MM.1S (cell line): ENCODE data around the gene PPP6R1.
"Not testable (repeated sequence)": the region's sequence is repeated elsewhere in the genome, so short reads cannot be mapped to it uniquely, and the experiment has no call there.

Experiments used
- DNase-seq: peaks from one replicate; pipeline ENCODE4 v3.0.0-alpha.2; 2015
- H2AFZ ChIP-seq: fragments of 300-600 bp; sonication (generic); 2 replicates; pipeline ENCODE4 v1.6.0; 2016; ENCODE audit warnings: antibody characterized with exemption, low read length
- H3F3A ChIP-seq: fragments of 300-600 bp; sonication (generic); 2 replicates; pipeline ENCODE4 v1.6.1; 2016; ENCODE audit warnings: mild to moderate bottlenecking, antibody characterized with exemption, low read length, moderate library complexity, mixed read lengths; ENCODE audit not compliant: insufficient read depth
- H3K27ac ChIP-seq: fragments of 300-600 bp; sonication (generic); 2 replicates; pipeline ENCODE4 v1.5.1; 2016; ENCODE audit warnings: mild to moderate bottlenecking, low read length
- H3K27me3 ChIP-seq: fragments of 300-600 bp; sonication (generic); replicated peaks from 2 replicates; pipeline ENCODE4 v1.6.0; 2016; ENCODE audit warnings: low read length; ENCODE audit not compliant: insufficient read depth
- H3K36me3 ChIP-seq: fragments of 300-600 bp; sonication (generic); replicated peaks from 2 replicates; pipeline ENCODE4 v1.6.1; 2016; ENCODE audit warnings: mild to moderate bottlenecking, low read length, mixed read lengths; ENCODE audit not compliant: insufficient read depth
- H3K4me1 ChIP-seq: fragments of 300-600 bp; sonication (generic); 2 replicates; pipeline ENCODE4 v1.6.1; 2016; ENCODE audit warnings: low read length, mixed read lengths
- H3K4me2 ChIP-seq: fragments of 300-600 bp; sonication (generic); 2 replicates; pipeline ENCODE4 v1.6.0; 2016; ENCODE audit warnings: low read depth, low read length
- H3K4me3 ChIP-seq: fragments of 300-600 bp; sonication (generic); 2 replicates; pipeline ENCODE4 v1.5.1; 2016; ENCODE audit warnings: low read length, mixed read lengths
- H3K79me2 ChIP-seq: fragments of 300-600 bp; sonication (generic); 2 replicates; pipeline ENCODE4 v1.6.1; 2016; ENCODE audit warnings: mixed run types, low read length, mixed read lengths
- H3K9ac ChIP-seq: fragments of 300-600 bp; sonication (generic); 2 replicates; pipeline ENCODE4 v1.6.1; 2016; ENCODE audit warnings: low read length, mixed read lengths
- H3K9me2 ChIP-seq: fragments of 300-600 bp; sonication (generic); replicated peaks from 2 replicates; pipeline ENCODE4 v1.6.1; 2016; ENCODE audit warnings: mild to moderate bottlenecking, low read length, mixed read lengths; ENCODE audit not compliant: insufficient read depth
- H3K9me3 ChIP-seq: fragments of 300-600 bp; sonication (generic); replicated peaks from 2 replicates; pipeline ENCODE4 v1.6.1; 2016; ENCODE audit warnings: mild to moderate bottlenecking, low read length, mixed read lengths; ENCODE audit not compliant: insufficient read depth
- H4K20me1 ChIP-seq: fragments of 300-600 bp; sonication (generic); 2 replicates; pipeline ENCODE4 v1.6.1; 2016; ENCODE audit warnings: mild to moderate bottlenecking, low read length, moderate library complexity, mixed read lengths; ENCODE audit not compliant: insufficient read depth
- CTCF ChIP-seq: fragments of 300-600 bp; sonication (generic); IDR thresholded peaks from 2 replicates; pipeline ENCODE4 v1.5.1; 2016; ENCODE audit warnings: antibody characterized with exemption, low read length, mixed read lengths
- EZH2 ChIP-seq: fragments of 300-600 bp; sonication (generic); optimal IDR thresholded peaks from 2 replicates; pipeline ENCODE3; 2017; ENCODE audit warnings: low read depth, mild to moderate bottlenecking, antibody characterized with exemption, low read length, mixed read lengths
- EZH2phosphoT487 ChIP-seq: fragments of 300-600 bp; sonication (generic); IDR thresholded peaks from 2 replicates; pipeline ENCODE4 v1.6.1; 2018; ENCODE audit warnings: antibody characterized with exemption, low read length

Gene PPP6R1

DNA sequence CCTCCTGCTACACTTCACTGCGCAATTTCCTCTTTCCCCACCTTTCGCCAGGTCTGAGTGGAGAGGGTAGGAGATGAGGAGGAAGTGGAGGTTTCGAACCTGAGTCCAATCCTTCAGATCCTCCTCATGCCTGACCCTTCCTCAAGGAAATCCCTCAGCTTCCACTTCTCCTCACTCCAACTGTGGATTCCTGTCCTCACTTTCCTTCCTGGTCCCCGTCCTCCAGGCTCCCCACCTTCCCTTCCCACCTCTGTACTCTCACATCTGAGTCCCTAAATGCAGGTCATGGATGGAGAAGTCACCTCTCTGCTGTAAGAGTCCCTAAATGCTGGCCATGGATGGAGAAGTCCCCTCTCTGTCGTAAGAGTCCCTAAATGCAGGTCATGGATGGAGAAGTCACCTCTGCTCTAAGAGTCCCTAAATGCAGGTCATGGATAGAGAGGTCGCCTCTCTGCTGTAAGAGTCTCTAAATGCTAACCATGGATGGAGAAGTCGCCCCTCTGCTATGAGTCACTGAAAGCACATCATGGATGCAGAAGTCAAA, 33.3 kb downstream of the PPP6R1 start:
- no peaks in the 10 kb centered on the region for H3K36me3 ChIP-seq
- H3F3A ChIP-seq = no peaks in the 10 kb centered on the region

GRCh38 chr19:55224679-55225414, 34.0 kb downstream of the PPP6R1 start:
- not testable (repeated sequence) for H3K4me1 ChIP-seq, H3K36me3 ChIP-seq, H3K9me2 ChIP-seq, H3K4me3 ChIP-seq, H3F3A ChIP-seq, H4K20me1 ChIP-seq, H3K27me3 ChIP-seq, H3K79me2 ChIP-seq, H3K9me3 ChIP-seq, H3K9ac ChIP-seq, H3K27ac ChIP-seq, H2AFZ ChIP-seq, H3K4me2 ChIP-seq, DNase-seq

More for the DNA sequence above, 33.3 kb downstream of the PPP6R1 start:
- Histone ChIP-seq H3K4me1 (no peaks in the 10 kb centered on the region), H3K4me2 (no peak overlapping the region), H3K9me3 (no peaks in the 10 kb centered on the region), H3K9ac (no peak overlapping the region), H3K4me3 (no peak overlapping the region), H3K9me2 (no peaks in the 10 kb centered on the region), H4K20me1 (no peaks in the 10 kb centered on the region), H2AFZ (no peak overlapping the region), H3K79me2 (no peaks in the 10 kb centered on the region; the same call in 1 of the 2 replicates), H3K27ac (no peak overlapping the region), H3K27me3 (no peaks in the 10 kb centered on the region)
- DNase-seq = no peak
- TF ChIP-seq EZH2phosphoT487 (no peak), EZH2 (no peak), CTCF (no peak)

- Histone ChIP-seq H4K20me1 (no peaks in the 10 kb centered on the region), H3F3A (no peaks in the 10 kb centered on the region), H3K27ac (no peak overlapping the region), H3K4me1 (no peaks in the 10 kb centered on the region), H3K9ac (no peak overlapping the region), H3K36me3 (no peaks in the 10 kb centered on the region), H3K4me3 (no peak overlapping the region), H3K9me2 (no peaks in the 10 kb centered on the region), H3K9me3 (no peaks in the 10 kb centered on the region), H3K4me2 (no peak overlapping the region), H3K27me3 (no peaks in the 10 kb centered on the region), H2AFZ (no peak overlapping the region), H3K79me2 (no peaks in the 10 kb centered on the region; the same call in 1 of the 2 replicates)
- no peak for DNase-seq
- TF ChIP-seq EZH2phosphoT487 = no peak
- TF ChIP-seq CTCF = no peak
- no peak for TF ChIP-seq EZH2
Observed at GRCh38 chr19:55224038-55224665, 34.7 kb downstream of the PPP6R1 start.
